Skin epidermis (tissue), 12 donors: Measurements from ENCODE around the gene MAML2.
"Not testable (repeated sequence)": the region's sequence is repeated elsewhere in the genome, so short reads cannot be mapped to it uniquely, and the experiment has no call there.

Experiments
- H3K27ac ChIP-seq, 21 experiments: fragments of 200-600 bp; sonication (generic) in 11 of 21; one replicate each; pipeline ENCODE4 v1.5.0; 2020; ENCODE audit warnings: mild to moderate bottlenecking in 3 of 21, inconsistent platforms in 2 of 21, moderate library complexity in 2 of 21
- H3K4me3 ChIP-seq, 7 experiments: fragments of 200-600 bp; sonication (generic) in 2 of 7; one replicate each; pipeline ENCODE4 v1.5.0; 2020; ENCODE audit warnings: inconsistent platforms in 2 of 7, mild to moderate bottlenecking in 2 of 7, moderate library complexity in 1 of 7

Gene MAML2

GRCh38 chr11:96279018-96279895 lies 63.7 kb downstream of the MAML2 start:
- H3K4me3 ChIP-seq: no peak overlapping the region
- peak overlapping the region in 8 of 21 experiments; percentile 6 to 42 (median 28) for H3K27ac ChIP-seq

GRCh38 chr11:96278039-96278897 lies 64.7 kb downstream of the MAML2 start:
- Histone ChIP-seq H3K27ac (peak overlapping the region in 9 of 21 experiments; percentile 16 to 58 (median 38)), H3K4me3 (no peak overlapping the region)

- H3K27ac ChIP-seq: peak overlapping the region in 5 of 21 experiments; percentile 16 to 58 (median 37)
- no peak overlapping the region for H3K4me3 ChIP-seq
These were observed 65.3 kb downstream of the MAML2 start for GRCh38 chr11:96277696-96278038.

GRCh38 chr11:96276836-96277235 lies 66.2 kb downstream of the MAML2 start:
- H3K27ac ChIP-seq: no peak overlapping the region

GRCh38 chr11:96275801-96276594 lies 67.0 kb downstream of the MAML2 start:
- Histone ChIP-seq H3K4me3 (no peak overlapping the region), H3K27ac (no peak overlapping the region)

More at GRCh38 chr11:96276836-96277235, 66.2 kb downstream of the MAML2 start:
- H3K4me3 ChIP-seq: no peak overlapping the region

- H3K4me3 ChIP-seq: no peak overlapping the region
- no peak overlapping the region for H3K27ac ChIP-seq
These were observed 69.5 kb downstream of the MAML2 start for GRCh38 chr11:96273507-96273906.

GRCh38 chr11:96272529-96273222 lies 70.3 kb downstream of the MAML2 start:
- H3K27ac ChIP-seq: peak overlapping the region in 3 of 21 experiments; percentile 19 to 26 (median 25)

GRCh38 chr11:96271777-96272176 lies 71.2 kb downstream of the MAML2 start:
- Histone ChIP-seq H3K27ac (no peak overlapping the region), H3K4me3 (no peak overlapping the region)

More at GRCh38 chr11:96272529-96273222, 70.3 kb downstream of the MAML2 start:
- no peak overlapping the region for H3K4me3 ChIP-seq

GRCh38 chr11:96271352-96271751 lies 71.6 kb downstream of the MAML2 start:
- H3K4me3 ChIP-seq, H3K27ac ChIP-seq: not testable (repeated sequence)

- peak overlapping the region in 5 of 21 experiments; percentile 26 to 86 (median 32) for H3K27ac ChIP-seq
- H3K4me3 ChIP-seq: not testable (repeated sequence)
These were observed 74.5 kb downstream of the MAML2 start for GRCh38 chr11:96268527-96268926.

- H3K4me3 ChIP-seq: no peak overlapping the region
- H3K27ac ChIP-seq: peak overlapping the region in 18 of 21 experiments; percentile 3 to 86 (median 61)
These were observed 75.4 kb downstream of the MAML2 start for GRCh38 chr11:96267496-96268032.

GRCh38 chr11:96267001-96267495 lies 75.9 kb downstream of the MAML2 start:
- H3K27ac ChIP-seq: peak overlapping the region in 16 of 21 experiments; percentile 3 to 86 (median 66)
- no peak overlapping the region for H3K4me3 ChIP-seq

- peak overlapping the region in 6 of 21 experiments; percentile 2 to 57 (median 26) for H3K27ac ChIP-seq
- H3K4me3 ChIP-seq: no peak overlapping the region
These were observed 77.0 kb downstream of the MAML2 start for GRCh38 chr11:96265972-96266371.

- peak overlapping the region in 7 of 21 experiments; percentile 2 to 57 (median 24) for H3K27ac ChIP-seq
- H3K4me3 ChIP-seq: no peak overlapping the region
These were observed 77.7 kb downstream of the MAML2 start for GRCh38 chr11:96265220-96265737.

- Histone ChIP-seq H3K27ac (peak overlapping the region in 7 of 21 experiments; percentile 1 to 49 (median 46)), H3K4me3 (no peak overlapping the region)
These were observed 78.6 kb downstream of the MAML2 start for GRCh38 chr11:96264364-96264763.

GRCh38 chr11:96263238-96263763 lies 79.7 kb downstream of the MAML2 start:
- Histone ChIP-seq H3K4me3 (no peak overlapping the region), H3K27ac (peak overlapping the region in 14 of 21 experiments; percentile 1 to 60 (median 32))

GRCh38 chr11:96260532-96260931 lies 82.5 kb downstream of the MAML2 start:
- no peak overlapping the region for H3K4me3 ChIP-seq
- peak overlapping the region in 12 of 21 experiments; percentile 1 to 95 (median 68) for H3K27ac ChIP-seq

GRCh38 chr11:96260067-96260511 lies 82.9 kb downstream of the MAML2 start:
- Histone ChIP-seq H3K27ac (peak overlapping the region in 16 of 21 experiments; percentile 1 to 95 (median 68)), H3K4me3 (no peak overlapping the region)
